Panc1 (cell line): ENCODE results near the gene TLK1.

Experiments
- POLR2AphosphoS5 ChIP-seq: IDR thresholded peaks from 2 replicates; pipeline ENCODE4 v1.6.1; 2012; ENCODE audit warnings: mild to moderate bottlenecking, low read depth, low read length, moderate library complexity
- SIN3A ChIP-seq: IDR thresholded peaks from 2 replicates; pipeline ENCODE4 v1.6.1; 2012; ENCODE audit warnings: low read depth, mild to moderate bottlenecking, low read length, moderate library complexity, borderline replicate concordance; ENCODE audit not compliant: insufficient read depth
- TF ChIP-seq, protein P1 (sequence below): fragments of 450-650 bp; IDR thresholded peaks from 2 replicates; pipeline ENCODE4 v1.5.1; 2017; ENCODE audit warnings: mild to moderate bottlenecking

DNA sequence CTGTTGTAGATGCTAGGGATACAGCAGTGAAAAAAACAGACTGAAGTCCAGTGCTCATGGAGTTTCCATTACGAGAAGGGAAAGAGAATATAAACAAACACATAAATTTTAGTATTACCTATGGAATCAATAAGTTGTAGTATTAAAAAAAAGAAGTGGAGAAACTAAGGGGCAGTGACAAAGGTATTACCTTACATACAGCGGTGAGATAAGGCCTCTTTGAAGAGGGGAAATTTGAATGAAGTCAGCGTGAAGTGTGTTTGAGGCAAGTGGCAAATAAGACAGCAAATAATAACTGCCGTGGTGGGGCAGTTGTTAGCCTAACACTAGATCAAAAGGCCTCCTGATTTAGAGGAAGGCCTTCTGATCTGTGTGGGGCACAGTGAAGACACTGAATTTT lies 57.9 kb downstream of the TLK1 start:
- TF ChIP-seq, protein P1, sequence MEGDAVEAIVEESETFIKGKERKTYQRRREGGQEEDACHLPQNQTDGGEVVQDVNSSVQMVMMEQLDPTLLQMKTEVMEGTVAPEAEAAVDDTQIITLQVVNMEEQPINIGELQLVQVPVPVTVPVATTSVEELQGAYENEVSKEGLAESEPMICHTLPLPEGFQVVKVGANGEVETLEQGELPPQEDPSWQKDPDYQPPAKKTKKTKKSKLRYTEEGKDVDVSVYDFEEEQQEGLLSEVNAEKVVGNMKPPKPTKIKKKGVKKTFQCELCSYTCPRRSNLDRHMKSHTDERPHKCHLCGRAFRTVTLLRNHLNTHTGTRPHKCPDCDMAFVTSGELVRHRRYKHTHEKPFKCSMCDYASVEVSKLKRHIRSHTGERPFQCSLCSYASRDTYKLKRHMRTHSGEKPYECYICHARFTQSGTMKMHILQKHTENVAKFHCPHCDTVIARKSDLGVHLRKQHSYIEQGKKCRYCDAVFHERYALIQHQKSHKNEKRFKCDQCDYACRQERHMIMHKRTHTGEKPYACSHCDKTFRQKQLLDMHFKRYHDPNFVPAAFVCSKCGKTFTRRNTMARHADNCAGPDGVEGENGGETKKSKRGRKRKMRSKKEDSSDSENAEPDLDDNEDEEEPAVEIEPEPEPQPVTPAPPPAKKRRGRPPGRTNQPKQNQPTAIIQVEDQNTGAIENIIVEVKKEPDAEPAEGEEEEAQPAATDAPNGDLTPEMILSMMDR, result no peak
- no peak for TF ChIP-seq SIN3A
- TF ChIP-seq POLR2AphosphoS5, result no peak
